Inflammatory macrophage (primary cell): ENCODE results near the gene PUDP.
"Not testable (repeated sequence)": the region's sequence is repeated elsewhere in the genome, so short reads cannot be mapped to it uniquely, and the experiment has no call there.

Experiments
- DNase-seq, 2 donors: peaks; one replicate each; pipeline ENCODE4 v3.0.0-alpha.2; 2020 to 2022

Gene PUDP

GRCh38 chrX:7109049-7109531, 38.9 kb downstream of the PUDP start:
- no peak for DNase-seq

DNA sequence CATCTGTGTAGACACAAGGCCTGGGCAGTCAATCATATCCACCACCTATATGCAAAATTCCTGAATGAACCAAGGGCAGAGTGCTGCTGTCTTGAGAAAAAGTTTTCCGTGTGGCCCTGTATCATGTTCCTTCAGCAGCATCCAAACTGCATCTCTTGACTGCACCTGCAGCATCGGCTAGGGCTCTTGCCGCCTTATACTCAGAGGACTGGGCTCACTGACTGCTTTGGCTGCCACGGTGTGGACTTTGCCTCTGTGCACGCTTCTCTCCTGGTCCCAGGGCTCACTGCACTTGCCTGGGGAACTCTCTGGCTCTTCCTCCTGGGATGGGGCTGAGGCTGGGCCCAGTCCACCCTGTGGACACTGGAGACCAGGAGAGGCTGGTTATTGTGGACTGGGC, 39.9 kb downstream of the PUDP start:
- no peak for DNase-seq

DNA sequence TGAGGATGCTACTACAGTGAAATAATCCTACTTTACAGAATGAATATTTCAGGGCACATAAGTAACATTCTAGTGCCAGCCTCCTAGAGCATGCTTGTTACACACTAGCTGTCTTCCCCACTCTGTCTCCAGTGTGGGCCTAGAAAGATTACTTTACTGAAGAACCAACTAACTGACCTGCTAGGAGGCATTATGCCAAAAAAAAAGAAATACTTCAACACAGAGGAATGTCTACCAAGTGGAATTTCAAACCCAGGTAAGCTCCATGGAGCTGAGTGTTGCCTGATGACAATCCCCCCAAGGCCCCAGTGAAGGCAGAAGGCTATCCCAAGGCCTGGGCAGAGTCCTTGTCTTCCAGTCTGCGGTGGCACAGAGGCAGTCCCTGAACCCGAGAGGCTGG, 41.3 kb downstream of the PUDP start:
- DNase-seq, result no peak

GRCh38 chrX:7102119-7102518, 45.8 kb downstream of the PUDP start:
- no peak for DNase-seq

DNA sequence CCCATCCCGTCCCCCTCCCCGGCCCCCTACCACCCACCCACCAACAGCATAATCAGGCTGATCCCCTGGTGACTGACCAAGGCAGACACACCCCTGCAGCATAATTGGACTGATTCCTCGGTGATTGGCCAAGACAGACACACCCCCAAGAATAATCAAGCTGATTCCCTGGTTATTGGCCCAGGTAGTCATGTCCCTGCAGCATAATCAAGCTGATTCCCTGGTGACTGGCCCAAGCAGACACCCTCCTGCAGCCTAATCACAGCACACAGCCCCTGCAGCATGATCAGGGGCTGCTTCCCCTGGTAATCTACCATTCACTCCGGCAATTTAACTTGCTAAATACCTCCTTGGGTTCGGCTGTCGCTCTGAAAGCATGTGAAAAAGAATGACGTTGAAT, 47.9 kb downstream of the PUDP start:
- no peak for DNase-seq

GRCh38 chrX:7095657-7096056, 52.3 kb downstream of the PUDP start:
- not testable (repeated sequence) for DNase-seq

DNA sequence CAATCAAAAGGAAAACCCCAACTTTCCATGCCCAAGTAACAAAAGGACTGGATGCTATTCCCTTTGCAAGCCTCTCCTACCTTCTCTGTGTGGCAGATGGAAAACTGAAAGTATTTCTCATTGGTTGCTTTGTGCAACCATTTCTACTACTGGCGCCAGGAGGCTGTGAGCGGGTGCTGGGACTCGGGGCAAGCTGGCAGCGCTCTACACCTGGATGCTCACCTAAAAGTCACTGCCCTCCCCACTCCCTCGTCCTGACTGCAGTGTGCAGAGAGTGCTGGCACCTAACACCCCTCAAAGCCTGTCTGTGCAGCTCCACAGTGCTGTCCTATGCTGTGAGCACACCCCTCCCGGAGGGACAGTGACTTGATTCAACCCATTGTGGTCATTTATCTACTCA, 54.6 kb downstream of the PUDP start:
- no peak for DNase-seq

DNA sequence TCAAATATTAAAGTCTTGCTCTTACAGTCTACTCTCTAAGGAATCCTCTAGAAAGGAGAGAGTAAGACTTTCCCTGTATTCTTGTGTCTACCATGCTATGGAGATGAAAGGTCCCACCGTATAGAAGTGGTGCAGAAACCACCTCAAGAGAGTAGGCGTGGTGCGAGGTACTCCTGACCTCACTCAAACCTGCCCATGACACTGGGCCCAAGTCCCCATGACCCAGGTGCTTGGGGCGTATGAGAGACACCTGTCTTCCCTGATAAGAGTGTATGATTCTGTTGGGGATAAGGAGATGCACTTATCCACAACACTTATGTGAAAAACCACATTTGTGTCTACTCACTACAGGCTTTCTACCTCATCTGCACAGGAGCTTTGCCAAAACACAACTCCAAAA, 55.4 kb downstream of the PUDP start:
- DNase-seq, result no peak

- no peak for DNase-seq
Measured at GRCh38 chrX:7091923-7092322, 56.0 kb downstream of the PUDP start.

DNA sequence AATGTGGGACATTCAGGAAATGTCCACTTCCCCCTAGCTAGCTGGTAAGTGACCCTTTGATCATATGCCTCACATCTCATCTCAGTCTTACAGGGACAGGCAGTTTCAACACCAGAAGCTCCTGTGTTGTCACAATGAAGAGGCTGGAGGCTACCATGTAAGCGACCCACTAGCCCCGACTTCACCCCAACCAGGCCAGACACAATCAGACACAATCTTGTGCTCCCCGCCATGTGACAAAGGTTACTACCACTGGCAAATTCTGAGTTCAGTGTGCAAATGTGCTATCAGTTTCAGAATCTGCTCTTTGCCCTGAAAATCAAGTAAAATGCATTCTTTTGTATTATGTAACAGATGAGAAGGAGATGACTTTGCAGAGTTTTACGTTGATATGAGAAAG, 57.3 kb downstream of the PUDP start:
- DNase-seq, result peak; percentile 74 to 89

DNA sequence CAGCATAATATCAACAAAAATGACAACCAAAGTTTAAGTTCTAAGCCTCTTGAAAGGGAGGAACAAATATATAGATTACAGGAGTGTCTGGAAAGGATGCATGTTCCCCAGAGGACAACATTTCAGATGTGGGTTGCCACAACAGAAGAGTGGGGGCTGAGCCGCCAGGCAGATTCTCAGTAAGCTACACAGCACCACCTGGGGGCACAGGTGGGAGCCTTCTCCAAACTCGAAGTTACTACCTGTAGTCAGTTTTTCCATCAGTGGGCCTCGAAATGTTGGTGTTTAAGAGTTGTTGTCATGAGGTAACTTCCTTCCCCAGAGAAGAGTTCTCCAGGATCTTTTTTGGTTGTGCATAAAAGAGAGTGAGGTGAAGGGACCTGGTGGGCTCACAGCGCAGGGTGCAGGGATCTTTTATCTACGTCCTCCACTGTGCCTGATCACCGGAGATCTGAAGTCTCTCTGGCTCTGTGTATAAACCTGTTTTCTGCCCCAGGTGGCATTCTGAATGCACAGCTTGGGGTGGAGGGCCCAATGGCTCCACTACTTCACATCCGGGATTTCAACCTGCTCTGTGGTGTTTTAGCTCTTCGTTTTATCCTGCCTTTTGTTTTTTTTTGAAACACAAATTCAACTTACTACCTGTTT, 58.9 kb downstream of the PUDP start:
- DNase-seq, result no peak

- peak; percentile 54 to 76 for DNase-seq
Measured at GRCh38 chrX:7086384-7086783, 61.6 kb downstream of the PUDP start.

GRCh38 chrX:7085879-7086278, 62.1 kb downstream of the PUDP start:
- peak; percentile 37 to 51 for DNase-seq

DNA sequence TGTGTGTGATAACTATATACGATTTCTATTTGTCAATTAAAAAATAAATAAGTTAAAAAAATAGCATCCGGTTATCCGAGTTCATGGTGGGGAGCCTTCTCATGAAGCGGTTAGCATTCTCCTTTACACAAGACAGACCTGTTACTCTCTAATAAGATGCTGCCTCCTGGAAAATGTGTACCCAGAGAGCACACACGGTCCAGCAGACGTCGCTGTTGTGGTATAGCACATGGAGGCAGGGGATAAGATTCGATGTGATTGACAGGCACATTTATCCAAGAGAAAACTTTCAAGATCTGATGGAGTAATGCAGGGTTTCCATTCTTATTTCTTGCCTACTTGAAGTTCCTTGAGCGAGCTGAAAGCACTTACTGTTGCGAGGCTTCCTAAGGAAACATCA, 63.1 kb downstream of the PUDP start:
- no peak for DNase-seq

DNA sequence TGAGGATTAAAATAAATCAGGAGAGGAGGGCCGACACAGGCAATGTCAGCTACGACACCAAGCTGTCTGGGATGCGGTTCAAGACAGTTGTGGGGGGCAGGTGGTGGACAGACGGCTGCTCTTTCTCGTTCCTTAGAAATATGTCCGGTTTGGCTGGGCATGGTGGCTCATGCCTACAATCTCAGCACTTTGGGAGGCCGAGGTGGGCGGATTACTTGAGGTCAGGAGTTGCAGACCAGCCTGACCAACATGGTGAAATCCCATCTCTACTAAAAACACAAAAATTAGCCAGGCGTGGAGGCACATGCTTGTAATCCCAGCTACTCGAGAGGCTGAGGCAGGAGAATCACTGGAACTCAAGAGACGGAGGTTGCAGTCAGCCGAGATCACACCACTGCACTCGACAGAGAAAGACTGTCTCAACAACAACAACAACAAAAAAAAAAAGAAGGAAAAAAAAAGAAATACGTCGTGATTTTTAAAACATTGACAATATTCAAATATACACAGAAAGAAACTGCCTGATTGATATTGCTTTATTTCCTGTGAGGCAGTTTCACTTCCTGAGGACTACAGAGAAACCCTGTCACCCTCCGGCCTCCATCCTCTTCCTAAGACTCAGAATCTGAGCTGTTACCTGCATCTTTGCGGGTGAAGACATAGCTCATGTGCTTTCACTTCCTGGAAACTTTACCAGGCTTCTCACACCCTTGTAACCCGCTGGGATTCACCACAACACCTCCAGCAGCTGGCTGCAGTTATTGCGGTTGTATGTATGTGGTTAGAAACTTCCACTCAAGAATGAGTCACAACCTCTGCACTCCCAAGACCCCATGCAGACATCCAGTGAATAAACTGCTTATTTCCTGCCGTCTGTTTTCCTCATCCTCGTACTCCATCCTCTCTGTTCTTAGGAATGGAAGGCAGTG, 64.2 kb downstream of the PUDP start:
- peak; percentile 83 to 86 for DNase-seq

GRCh38 chrX:7083021-7083420, 64.9 kb downstream of the PUDP start:
- no peak for DNase-seq

GRCh38 chrX:7082556-7082955, 65.4 kb downstream of the PUDP start:
- DNase-seq, result no peak

DNA sequence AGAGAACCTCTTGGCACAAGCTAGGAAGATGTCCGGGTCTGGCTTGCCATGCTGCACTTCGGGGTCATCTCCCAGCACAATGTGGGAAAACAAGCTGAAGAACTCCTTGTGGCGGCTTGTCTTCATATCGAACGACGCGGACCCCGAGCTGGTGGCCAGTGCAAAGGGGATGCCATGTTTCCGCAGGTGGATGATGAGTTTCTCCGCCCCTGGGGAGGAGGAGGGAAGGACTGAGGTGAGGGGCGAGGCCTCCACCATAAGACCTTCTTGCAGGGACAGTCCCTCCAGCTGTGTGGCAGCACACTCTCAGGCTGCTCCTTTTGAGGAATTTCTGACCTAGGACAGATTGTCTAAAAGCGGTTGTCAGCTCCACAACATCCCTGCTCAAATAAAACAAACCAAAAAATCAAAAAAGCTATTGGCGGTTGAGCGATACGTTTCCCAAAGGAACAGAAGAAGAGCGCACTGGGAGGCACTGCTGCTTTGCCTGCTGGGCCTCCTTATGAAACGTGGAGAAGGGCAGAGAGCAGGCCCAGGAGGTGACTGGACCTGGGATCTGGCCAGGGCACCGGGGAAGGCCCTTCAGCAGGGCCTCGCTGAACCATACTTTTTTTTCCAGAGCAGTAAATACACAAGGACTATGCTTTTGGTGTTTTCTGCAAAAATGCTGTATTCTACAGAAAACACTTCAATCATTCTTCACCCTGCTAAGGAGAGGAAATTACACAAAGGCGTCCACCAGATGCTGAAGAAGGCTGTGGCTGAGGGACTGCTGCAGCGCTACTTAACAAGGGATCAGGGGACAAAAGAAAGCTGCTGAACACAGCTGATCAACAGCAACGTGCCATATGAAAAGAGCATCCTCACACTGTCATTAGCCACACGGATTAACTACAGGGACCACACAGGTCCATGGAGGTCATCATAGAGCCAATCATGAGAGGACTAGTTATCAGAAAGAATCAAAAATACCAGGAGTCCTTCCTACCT, 70.4 kb downstream of the PUDP start:
- no peak for DNase-seq

DNA sequence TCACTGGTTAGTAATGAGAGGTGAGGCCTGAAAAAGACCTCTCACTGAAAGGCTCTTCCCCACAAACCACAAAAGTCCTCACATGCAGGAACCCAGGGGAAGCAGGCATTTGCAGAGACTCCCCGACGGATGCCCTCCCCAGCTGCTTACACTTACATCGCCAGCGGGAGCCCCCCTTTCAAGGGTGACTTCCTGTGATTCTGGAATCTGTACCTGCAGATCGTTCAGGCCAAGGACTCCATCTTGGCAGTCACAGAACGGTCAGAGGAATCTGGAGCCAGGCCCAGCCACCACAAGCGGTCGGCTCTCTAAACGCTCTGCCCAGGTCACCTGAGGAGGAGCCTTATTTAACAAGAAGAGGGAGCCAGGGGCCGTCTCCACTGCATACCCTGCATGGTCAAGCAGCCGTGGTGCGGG, 71.7 kb downstream of the PUDP start:
- no peak for DNase-seq

GRCh38 chrX:7074908-7075204, 73.1 kb downstream of the PUDP start:
- DNase-seq, result no peak

DNA sequence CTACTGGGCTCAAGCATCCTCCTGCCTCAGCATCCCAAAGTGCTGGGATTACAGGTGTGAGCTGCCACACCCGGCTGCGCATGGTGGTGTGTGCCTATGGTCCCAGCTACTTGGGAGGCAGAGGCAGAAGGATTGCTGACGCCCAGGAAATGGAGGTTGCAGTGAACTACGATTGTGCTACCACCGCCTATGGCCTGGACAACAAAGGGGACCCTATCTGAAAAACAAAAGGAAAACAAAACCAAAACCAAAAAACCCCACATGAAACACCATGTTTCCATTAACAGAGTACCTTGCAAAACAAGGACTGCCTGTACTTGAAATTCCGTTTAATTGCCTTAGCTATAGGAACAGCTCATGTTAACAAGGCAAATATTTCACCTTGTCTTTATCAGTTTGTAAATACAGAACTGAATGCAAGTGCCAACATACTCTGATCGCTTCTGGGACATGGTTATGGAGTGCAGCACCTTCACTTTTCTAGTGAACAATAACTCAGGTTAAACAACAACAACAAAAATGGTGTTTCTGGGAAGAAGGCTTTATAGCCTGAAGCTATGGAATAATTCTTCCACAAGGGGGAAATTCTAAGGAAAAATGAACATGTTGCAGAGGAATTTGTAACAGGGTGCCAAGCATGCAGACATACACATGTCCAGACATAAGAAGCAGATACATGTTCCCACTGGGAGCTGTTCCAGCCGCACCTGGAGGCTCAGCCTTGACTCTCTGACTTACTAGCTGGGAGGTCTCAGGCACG, 73.6 kb downstream of the PUDP start:
- no peak for DNase-seq

- DNase-seq, result no peak
Measured at GRCh38 chrX:7073336-7073735, 74.6 kb downstream of the PUDP start.
